GM18505 (cell line): ENCODE results near the gene PNKP.

Experiments
- ATAC-seq: cut with Tn5 transposase; IDR thresholded peaks from one replicate; pipeline ENCODE4 v1.9.1; 2021; ENCODE audit not compliant: unreplicated experiment
- POLR2A ChIP-seq: IDR thresholded peaks from 4 replicates; pipeline ENCODE4 v1.6.1; 2011; ENCODE audit warnings: borderline replicate concordance; ENCODE audit not compliant: insufficient read depth, insufficient read length; ENCODE audit errors: extremely low read depth

The PNKP gene

GRCh38 chr19:49856574-49857021 lies 10.8 kb downstream of the PNKP start:
- no peak for ATAC-seq
- no peak for TF ChIP-seq POLR2A

- ATAC-seq: no peak
- peak; percentile 25 for TF ChIP-seq POLR2A
Measured at GRCh38 chr19:49855676-49856573, 11.5 kb downstream of the PNKP start.

GRCh38 chr19:49855277-49855675 lies 12.1 kb downstream of the PNKP start:
- ATAC-seq: no peak
- TF ChIP-seq POLR2A: no peak

GRCh38 chr19:49854378-49855263 lies 12.8 kb downstream of the PNKP start:
- ATAC-seq: no peak
- TF ChIP-seq POLR2A: peak; percentile 24

GRCh38 chr19:49853852-49854377 lies 13.5 kb downstream of the PNKP start:
- ATAC-seq: no peak
- TF ChIP-seq POLR2A: no peak

- no peak for TF ChIP-seq POLR2A
- ATAC-seq: no peak
Measured at GRCh38 chr19:49852631-49853126, 14.7 kb downstream of the PNKP start.

GRCh38 chr19:49851456-49852259 lies 15.7 kb downstream of the PNKP start:
- ATAC-seq: no peak
- TF ChIP-seq POLR2A: no peak

- peak; percentile 76 for ATAC-seq
Measured at GRCh38 chr19:49850487-49851342, 16.7 kb downstream of the PNKP start, which contains the start of gene PTOV1. TSS of gene PTOV1 (plus strand) at chr19:49851159.

GRCh38 chr19:49850221-49850486 lies 17.2 kb downstream of the PNKP start:
- TF ChIP-seq POLR2A: no peak
- ATAC-seq: no peak

More at GRCh38 chr19:49850487-49851342, 16.7 kb downstream of the PNKP start, which contains the start of gene PTOV1:
- peak; percentile 60 for TF ChIP-seq POLR2A

GRCh38 chr19:49849433-49850220 lies 17.7 kb downstream of the PNKP start:
- no peak for TF ChIP-seq POLR2A
- ATAC-seq: no peak

- TF ChIP-seq POLR2A: no peak
- ATAC-seq: no peak
Measured at GRCh38 chr19:49848938-49849337, 18.4 kb downstream of the PNKP start.
